Measurements from ENCODE around the gene IL4I1. TPM values are rescaled to one million over a fixed set of nuclear protein-coding genes. Genes with fewer than 3 reads are reported as not detected.
"Not testable (repeated sequence)": the region's sequence is repeated elsewhere in the genome, so short reads cannot be mapped to it uniquely, and the experiment has no call there.

The IL4I1 gene
- total and polyA plus RNA-seq, 2 experiments from 2014 or later: not detected

GRCh38 chr19:49926515-49926914, 29.8 kb upstream of the IL4I1 start:
- Histone ChIP-seq H3K9me3 (ENCODE audit: low read depth) (no peaks in the 10 kb centered on the region), H3K4me1 (ENCODE audit: low read depth) (peaks cover 3% of the 10 kb centered on the region), H3K36me3 (peaks cover 6% of the 10 kb centered on the region)

GRCh38 chr19:49925486-49925885, 28.8 kb upstream of the IL4I1 start:
- DNase-seq (ENCODE audit: low read depth in 1 of 2, low spot score in 1 of 2): no peak
- TF ChIP-seq, protein P1, sequence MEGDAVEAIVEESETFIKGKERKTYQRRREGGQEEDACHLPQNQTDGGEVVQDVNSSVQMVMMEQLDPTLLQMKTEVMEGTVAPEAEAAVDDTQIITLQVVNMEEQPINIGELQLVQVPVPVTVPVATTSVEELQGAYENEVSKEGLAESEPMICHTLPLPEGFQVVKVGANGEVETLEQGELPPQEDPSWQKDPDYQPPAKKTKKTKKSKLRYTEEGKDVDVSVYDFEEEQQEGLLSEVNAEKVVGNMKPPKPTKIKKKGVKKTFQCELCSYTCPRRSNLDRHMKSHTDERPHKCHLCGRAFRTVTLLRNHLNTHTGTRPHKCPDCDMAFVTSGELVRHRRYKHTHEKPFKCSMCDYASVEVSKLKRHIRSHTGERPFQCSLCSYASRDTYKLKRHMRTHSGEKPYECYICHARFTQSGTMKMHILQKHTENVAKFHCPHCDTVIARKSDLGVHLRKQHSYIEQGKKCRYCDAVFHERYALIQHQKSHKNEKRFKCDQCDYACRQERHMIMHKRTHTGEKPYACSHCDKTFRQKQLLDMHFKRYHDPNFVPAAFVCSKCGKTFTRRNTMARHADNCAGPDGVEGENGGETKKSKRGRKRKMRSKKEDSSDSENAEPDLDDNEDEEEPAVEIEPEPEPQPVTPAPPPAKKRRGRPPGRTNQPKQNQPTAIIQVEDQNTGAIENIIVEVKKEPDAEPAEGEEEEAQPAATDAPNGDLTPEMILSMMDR (IDR thresholded peaks at IDR 0.05; ENCODE audit: low read depth, low read length): no peak
- no peak overlapping the region for H3K27ac ChIP-seq
- peaks cover 6% of the 10 kb centered on the region for H3K36me3 ChIP-seq
- H3K9me3 ChIP-seq (ENCODE audit: low read depth): no peaks in the 10 kb centered on the region
- no peaks in the 10 kb centered on the region for H3K27me3 ChIP-seq
- peaks cover 3% of the 10 kb centered on the region for H3K4me1 ChIP-seq (ENCODE audit: low read depth)
- no peak overlapping the region for H3K4me3 ChIP-seq

More at GRCh38 chr19:49926515-49926914, 29.8 kb upstream of the IL4I1 start:
- no peak for DNase-seq (ENCODE audit: low read depth in 1 of 2, low spot score in 1 of 2)
- TF ChIP-seq, protein P1 (IDR thresholded peaks at IDR 0.05; ENCODE audit: low read depth, low read length): no peak
- H3K27ac ChIP-seq: no peak overlapping the region
- H3K4me3 ChIP-seq: no peak overlapping the region
- no peaks in the 10 kb centered on the region for H3K27me3 ChIP-seq

DNA sequence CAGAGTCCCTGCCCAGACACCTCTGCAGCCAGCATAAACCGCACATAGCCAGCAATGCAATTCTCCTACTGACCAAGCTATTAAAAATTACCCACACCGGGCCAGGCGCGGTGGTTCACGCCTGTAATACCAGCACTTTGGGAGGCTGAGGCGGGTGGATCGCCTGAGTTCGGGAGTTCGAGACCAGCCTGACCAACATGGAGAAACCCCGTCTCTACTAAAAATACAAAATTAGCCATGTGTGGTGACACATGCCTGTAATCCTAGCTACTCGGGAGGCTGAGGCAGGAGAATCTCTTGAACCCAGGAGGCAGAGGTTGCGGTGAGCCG, 28.2 kb upstream of the IL4I1 start:
- not testable (repeated sequence) for H3K36me3 ChIP-seq, H3K27ac ChIP-seq

GRCh38 chr19:49924004-49924880, 27.6 kb upstream of the IL4I1 start:
- Histone ChIP-seq H3K36me3 (peaks cover 6% of the 10 kb centered on the region), H3K27ac (no peak overlapping the region), H3K9me3 (ENCODE audit: low read depth) (no peaks in the 10 kb centered on the region), H3K27me3 (no peaks in the 10 kb centered on the region), H3K4me3 (no peak overlapping the region), H3K4me1 (ENCODE audit: low read depth) (peaks cover 3% of the 10 kb centered on the region)
- DNase-seq (ENCODE audit: low read depth in 1 of 2, low spot score in 1 of 2): no peak
- TF ChIP-seq, protein P1 (IDR thresholded peaks at IDR 0.05; ENCODE audit: low read depth, low read length): no peak

More for the DNA sequence above, 28.2 kb upstream of the IL4I1 start:
- not testable (repeated sequence) for H3K4me1 ChIP-seq (ENCODE audit: low read depth); H3K4me3 ChIP-seq; DNase-seq (ENCODE audit: low read depth in 1 of 2, low spot score in 1 of 2); H3K27me3 ChIP-seq; H3K9me3 ChIP-seq (ENCODE audit: low read depth)

DNA sequence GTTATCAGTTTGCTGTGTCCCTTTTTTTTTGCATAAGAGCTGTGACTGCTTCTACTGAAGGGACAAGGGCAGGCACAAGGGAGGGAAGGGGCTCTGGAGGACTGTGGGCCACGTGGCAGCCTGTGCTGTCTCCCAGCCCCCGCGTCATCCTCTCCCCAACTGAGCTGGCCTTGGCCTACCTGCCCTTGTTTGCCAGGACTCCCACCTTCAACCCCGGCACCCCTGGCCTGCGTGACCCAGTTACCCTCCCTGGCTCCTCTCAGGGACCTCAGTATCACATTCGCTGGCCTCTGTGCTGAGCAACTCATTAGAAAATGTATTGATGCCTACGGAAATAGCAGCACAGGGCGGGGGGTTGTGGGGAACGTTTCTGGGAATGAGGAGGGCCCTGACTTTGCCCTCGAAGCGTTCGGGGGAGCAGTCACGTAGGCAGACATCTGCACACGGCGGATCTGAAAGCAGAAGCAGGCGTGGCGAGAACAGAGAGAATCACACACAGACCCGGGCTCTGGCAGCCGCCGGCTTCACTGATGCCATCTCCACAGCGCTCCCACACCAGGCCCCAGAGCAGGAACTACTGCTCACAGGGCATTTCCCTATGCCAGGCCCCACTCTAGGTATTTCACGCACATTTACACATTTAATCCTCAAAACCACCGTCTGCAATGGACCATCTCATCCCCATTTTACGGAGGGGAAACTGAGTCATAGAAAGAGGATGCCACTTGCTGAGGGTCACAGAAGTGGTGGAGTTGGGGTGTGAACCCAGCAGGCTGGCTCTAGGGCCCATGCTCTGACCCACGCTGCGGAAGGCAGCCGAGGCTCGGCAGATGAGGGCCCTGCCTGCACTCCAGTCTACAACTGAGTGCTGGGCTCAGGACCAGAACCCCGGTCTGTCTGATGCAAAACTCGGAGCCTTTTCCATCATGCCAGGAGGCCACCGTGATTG, 26.6 kb upstream of the IL4I1 start:
- Histone ChIP-seq H3K4me1 (ENCODE audit: low read depth) (peaks cover 3% of the 10 kb centered on the region), H3K27me3 (no peaks in the 10 kb centered on the region), H3K4me3 (no peak overlapping the region), H3K36me3 (peaks cover 6% of the 10 kb centered on the region), H3K27ac (no peak overlapping the region), H3K9me3 (ENCODE audit: low read depth) (no peaks in the 10 kb centered on the region)
- DNase-seq (ENCODE audit: low read depth in 1 of 2, low spot score in 1 of 2): no peak
- TF ChIP-seq, protein P1 (IDR thresholded peaks at IDR 0.05; ENCODE audit: low read depth, low read length): no peak
